HG03064 (cell line): ENCODE measurements around the gene PRKAR1B.
"Not testable (repeated sequence)": the region's sequence is repeated elsewhere in the genome, so short reads cannot be mapped to it uniquely, and the experiment has no call there.

Source experiments
- ATAC-seq: cut with Tn5 transposase; IDR thresholded peaks from one replicate; pipeline ENCODE4 v1.9.1; 2021; ENCODE audit warnings: low read depth; ENCODE audit not compliant: unreplicated experiment

The PRKAR1B gene

GRCh38 chr7:757741-758163 is 30.7 kb upstream of the PRKAR1B start:
- no peak for ATAC-seq

GRCh38 chr7:756928-757560 is 30.0 kb upstream of the PRKAR1B start:
- ATAC-seq = no peak

- ATAC-seq = no peak
Measured at GRCh38 chr7:756231-756927, 29.3 kb upstream of the PRKAR1B start.

GRCh38 chr7:755413-755805 is 28.3 kb upstream of the PRKAR1B start:
- ATAC-seq = no peak

- no peak for ATAC-seq
Measured at GRCh38 chr7:754531-755412, 27.7 kb upstream of the PRKAR1B start.

- ATAC-seq = no peak
Measured at GRCh38 chr7:753190-753589, 26.1 kb upstream of the PRKAR1B start.

- ATAC-seq = not testable (repeated sequence)
Measured at GRCh38 chr7:752256-752655, 25.2 kb upstream of the PRKAR1B start.

- ATAC-seq = no peak
Measured at GRCh38 chr7:751826-752225, 24.7 kb upstream of the PRKAR1B start.

GRCh38 chr7:750111-750905 is 23.2 kb upstream of the PRKAR1B start:
- ATAC-seq = no peak

- ATAC-seq = no peak
Measured at GRCh38 chr7:749140-749551, 22.1 kb upstream of the PRKAR1B start.

GRCh38 chr7:748446-748845 is 21.4 kb upstream of the PRKAR1B start:
- no peak for ATAC-seq

- no peak for ATAC-seq
Measured at GRCh38 chr7:747186-747585, 20.1 kb upstream of the PRKAR1B start.

GRCh38 chr7:746155-747061 is 19.3 kb upstream of the PRKAR1B start:
- ATAC-seq = no peak

GRCh38 chr7:745431-746154 is 18.5 kb upstream of the PRKAR1B start:
- no peak for ATAC-seq

GRCh38 chr7:744854-745430 is 17.9 kb upstream of the PRKAR1B start:
- ATAC-seq = no peak

GRCh38 chr7:744128-744520 is 17.0 kb upstream of the PRKAR1B start:
- ATAC-seq = not testable (repeated sequence)

- not testable (repeated sequence) for ATAC-seq
Measured at GRCh38 chr7:743341-744127, 16.5 kb upstream of the PRKAR1B start.

GRCh38 chr7:742791-743190 is 15.7 kb upstream of the PRKAR1B start:
- no peak for ATAC-seq
